Raji (cell line): Measurements from ENCODE around the gene SSTR3.

Experiments
- POLR2A ChIP-seq: IDR thresholded peaks from 2 replicates; pipeline ENCODE4 v1.6.1; 2011; ENCODE audit warnings: low read depth, low read length, control low read depth; ENCODE audit not compliant: insufficient read depth

SSTR3 gene

GRCh38 chr22:37155971-37156370, 56.3 kb downstream of the SSTR3 start:
- no peak for TF ChIP-seq POLR2A

- no peak for TF ChIP-seq POLR2A
These were observed 57.2 kb downstream of the SSTR3 start for GRCh38 chr22:37154925-37155712.
